Measurements from ENCODE around the gene COPG1.

COPG1 gene

DNA sequence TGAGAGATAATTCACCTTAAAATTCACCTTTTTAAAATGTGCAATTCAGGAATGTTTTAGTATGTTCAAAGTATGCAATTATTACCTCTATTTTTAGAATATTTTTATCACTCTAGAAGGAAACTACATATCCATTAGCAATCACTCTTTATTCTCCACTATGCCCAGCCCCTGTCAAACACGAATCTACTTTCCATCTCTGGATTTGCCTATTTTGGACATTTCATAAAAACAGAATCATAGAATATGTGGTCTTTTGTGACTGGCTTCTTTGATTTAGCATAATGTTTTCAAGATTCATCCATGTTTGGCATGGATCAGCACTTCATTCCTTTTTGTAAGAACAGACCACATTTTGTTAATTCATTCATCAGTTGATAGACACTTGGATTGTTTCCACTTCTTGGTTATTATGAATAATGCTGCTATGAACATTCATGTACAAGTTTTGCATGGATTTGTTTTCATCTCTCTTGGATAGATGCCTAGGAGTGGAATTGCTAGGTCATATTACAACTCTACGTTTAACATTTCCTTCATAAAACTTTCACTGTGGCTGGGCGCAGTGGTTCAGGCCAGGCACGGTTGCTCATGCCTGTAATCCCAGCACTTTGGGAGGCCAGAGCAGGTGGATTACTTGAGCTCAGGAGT, 42.0 kb downstream of the COPG1 start:
- H3K9me3 ChIP-seq (replicated peaks in 1 of 11) = no peaks in the 10 kb centered on the region
- H3K4me1 ChIP-seq = no peaks in the 10 kb centered on the region
- peaks cover 61 to 100% (median 99%) of the 10 kb centered on the region in 11 experiments for H3K36me3 ChIP-seq
- no peak overlapping the region for H3K4me3 ChIP-seq
- H4K20me1 ChIP-seq = peaks cover 0 to 32% (median 0%) of the 10 kb centered on the region in 11 experiments; a peak in 3 of 22 replicates
- no peaks in the 10 kb centered on the region for H3K27me3 ChIP-seq
- no peak overlapping the region for H3K4me2 ChIP-seq
- no peak for TF ChIP-seq Cebpa-rat (IDR thresholded peaks at IDR 0.05)
- H3K27ac ChIP-seq = no peak overlapping the region
- no peak overlapping the region for H3K9ac ChIP-seq

DNA sequence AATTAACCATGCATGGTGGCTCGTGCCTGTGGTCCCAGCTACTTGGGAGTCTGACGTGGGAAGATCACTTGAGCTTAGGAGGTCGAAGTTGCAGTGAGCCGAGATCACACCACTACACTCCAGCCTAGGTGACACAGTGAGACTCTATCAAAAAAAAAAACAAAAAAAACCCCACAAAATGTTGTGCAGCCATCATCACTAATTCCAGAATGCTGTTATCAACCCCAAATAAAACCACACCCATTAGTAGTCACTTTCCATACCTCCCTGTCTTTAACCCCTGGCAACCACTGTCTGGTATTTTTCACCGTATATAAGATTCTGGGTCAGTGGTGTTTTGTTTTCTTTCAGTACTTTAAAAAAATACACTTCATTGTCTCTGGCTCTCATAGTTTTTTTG, 45.9 kb downstream of the COPG1 start:
- H4K20me1 ChIP-seq = peaks cover 0 to 38% (median 0%) of the 10 kb centered on the region in 11 experiments; a peak in 4 of 22 replicates
- H3K27ac ChIP-seq = no peak overlapping the region
- no peak for TF ChIP-seq Cebpa-rat (IDR thresholded peaks at IDR 0.05)
- no peaks in the 10 kb centered on the region for H3K9me3 ChIP-seq (replicated peaks in 1 of 11)
- no peak overlapping the region for H3K9ac ChIP-seq
- H3K4me3 ChIP-seq = no peak overlapping the region
- H3K4me1 ChIP-seq = no peaks in the 10 kb centered on the region
- H3K36me3 ChIP-seq = peaks cover 69 to 100% (median 99%) of the 10 kb centered on the region in 11 experiments
- no peak overlapping the region for H3K4me2 ChIP-seq
- no peaks in the 10 kb centered on the region for H3K27me3 ChIP-seq

DNA sequence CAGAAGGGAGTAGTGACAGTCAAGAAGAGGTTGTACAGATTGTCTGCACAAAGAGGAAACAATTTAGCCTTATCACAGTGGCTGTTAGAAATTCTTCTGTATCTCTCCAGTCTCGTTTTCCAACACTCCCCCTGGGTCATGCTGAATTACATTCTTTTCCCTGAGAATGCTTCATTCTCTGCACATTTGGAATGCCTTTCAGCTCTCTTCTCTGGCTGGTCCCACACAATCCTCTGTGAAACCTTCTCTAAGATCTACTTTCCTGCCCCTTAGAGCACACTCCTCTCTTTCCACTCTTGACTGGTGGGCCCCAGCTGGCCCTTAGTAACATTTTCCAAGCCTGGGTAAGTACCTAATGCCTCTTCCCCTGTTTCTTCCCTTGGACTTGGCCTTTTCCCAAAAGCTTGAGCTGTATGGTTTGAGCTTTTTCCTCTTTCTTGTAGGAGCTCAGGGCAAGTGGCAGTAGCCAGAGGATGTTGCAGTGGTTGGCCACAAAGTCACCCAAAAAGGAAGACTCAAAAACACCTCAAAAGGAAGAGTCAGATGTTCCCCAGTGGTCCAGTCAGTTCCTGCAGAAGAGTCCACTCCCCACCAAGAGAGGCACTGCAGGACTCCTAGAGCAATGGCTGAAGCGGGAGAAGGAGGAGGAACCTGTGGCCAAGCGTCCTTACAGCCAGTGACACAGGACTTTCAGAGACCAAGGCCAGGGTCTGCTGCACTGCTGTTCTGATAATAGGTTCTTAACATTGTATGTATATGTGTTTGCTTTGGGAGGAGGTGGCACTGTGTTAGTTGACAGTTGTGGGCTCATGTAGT, 54.9 kb downstream of the COPG1 start:
- Histone ChIP-seq H3K27ac (no peak overlapping the region; a peak in 2 of 22 replicates), H3K9me3 (replicated peaks in 1 of 11) (no peaks in the 10 kb centered on the region), H3K27me3 (no peaks in the 10 kb centered on the region), H3K9ac (0 out of 22 replicates have a peak overlapping the region, but pooled peaks of 2 of the 11 experiments have one; percentile 0 to 7), H3K4me2 (peak overlapping the region; percentile 14 to 82 (median 44); a peak in 20 of 22 replicates), H3K4me1 (peaks cover 27 to 36% (median 31%) of the 10 kb centered on the region in 10 experiments), H3K4me3 (no peak overlapping the region), H3K36me3 (peaks cover 37 to 87% (median 81%) of the 10 kb centered on the region in 11 experiments), H4K20me1 (peaks cover 0 to 39% (median 5%) of the 10 kb centered on the region in 11 experiments; a peak in 8 of 22 replicates)
- no peak for TF ChIP-seq Cebpa-rat (IDR thresholded peaks at IDR 0.05)

DNA sequence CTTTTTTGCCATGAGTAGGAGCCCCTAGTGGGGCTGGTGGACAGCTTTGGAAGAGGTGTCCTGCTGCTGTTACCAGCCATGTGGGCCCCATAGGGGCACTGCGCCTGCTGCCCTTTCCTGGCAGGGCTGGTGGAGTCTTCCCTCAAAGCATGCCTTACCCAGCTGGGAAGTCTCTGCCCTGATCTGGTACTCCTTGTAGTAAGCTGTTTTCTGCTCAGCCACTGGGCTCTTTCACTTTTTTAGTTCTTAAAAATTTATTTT, 55.5 kb downstream of the COPG1 start:
- Histone ChIP-seq H3K9me3 (replicated peaks in 1 of 11) (no peaks in the 10 kb centered on the region), H3K4me1 (peaks cover 27 to 36% (median 31%) of the 10 kb centered on the region in 10 experiments), H3K27ac (no peak overlapping the region; a peak in 2 of 22 replicates), H3K4me2 (peak overlapping the region in 10 of 11 experiments; percentile 14 to 82 (median 46); a peak in 17 of 22 replicates), H3K9ac (0 out of 22 replicates have a peak overlapping the region, but pooled peaks of 1 of the 11 experiments have one; percentile 7), H3K36me3 (peaks cover 34 to 81% (median 76%) of the 10 kb centered on the region in 11 experiments), H3K4me3 (no peak overlapping the region), H4K20me1 (peaks cover 0 to 39% (median 5%) of the 10 kb centered on the region in 11 experiments; a peak in 8 of 22 replicates), H3K27me3 (no peaks in the 10 kb centered on the region)
- no peak for TF ChIP-seq Cebpa-rat (IDR thresholded peaks at IDR 0.05)

DNA sequence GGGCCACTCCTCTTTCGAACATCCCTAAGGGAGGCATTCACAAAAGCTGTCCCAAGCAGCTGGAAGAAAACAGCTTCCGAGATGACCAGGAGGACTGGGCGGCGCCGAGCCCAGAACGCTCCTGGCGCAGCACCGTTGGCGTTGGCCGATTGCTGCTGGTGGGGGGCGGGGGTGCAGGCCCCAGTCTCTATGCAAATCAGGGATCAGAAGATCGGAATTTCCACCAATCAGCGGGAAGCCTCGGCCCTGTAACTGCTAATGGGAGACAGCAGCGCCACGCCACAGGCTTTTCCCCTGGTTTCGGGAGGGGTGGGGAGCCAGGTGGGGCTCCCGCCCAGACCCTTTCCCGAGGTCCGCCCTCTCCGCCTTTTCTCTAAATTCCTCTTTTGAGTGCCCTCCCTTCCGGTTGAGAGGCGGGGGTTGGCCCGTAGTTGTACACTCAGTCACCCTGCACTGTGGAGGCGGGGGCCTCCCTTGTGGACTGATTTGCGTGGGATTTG, 56.2 kb downstream of the COPG1 start:
- Histone ChIP-seq H3K4me3 (peak overlapping the region in 2 of 10 experiments; percentile 16 to 26; a peak in 2 of 20 replicates), H3K36me3 (peaks cover 27 to 74% (median 68%) of the 10 kb centered on the region in 11 experiments), H3K27ac (peak overlapping the region in 7 of 11 experiments; percentile 1 to 40 (median 28); a peak in 10 of 22 replicates), H3K9ac (peak overlapping the region in 2 of 11 experiments; percentile 10 to 41; a peak in 2 of 22 replicates), H3K4me1 (peaks cover 27 to 41% (median 31%) of the 10 kb centered on the region in 10 experiments), H4K20me1 (peaks cover 0 to 39% (median 5%) of the 10 kb centered on the region in 11 experiments; a peak in 8 of 22 replicates), H3K4me2 (peak overlapping the region; percentile 39 to 82 (median 49)), H3K27me3 (no peaks in the 10 kb centered on the region), H3K9me3 (replicated peaks in 1 of 11) (no peaks in the 10 kb centered on the region)
- TF ChIP-seq Cebpa-rat (IDR thresholded peaks at IDR 0.05) = no peak

DNA sequence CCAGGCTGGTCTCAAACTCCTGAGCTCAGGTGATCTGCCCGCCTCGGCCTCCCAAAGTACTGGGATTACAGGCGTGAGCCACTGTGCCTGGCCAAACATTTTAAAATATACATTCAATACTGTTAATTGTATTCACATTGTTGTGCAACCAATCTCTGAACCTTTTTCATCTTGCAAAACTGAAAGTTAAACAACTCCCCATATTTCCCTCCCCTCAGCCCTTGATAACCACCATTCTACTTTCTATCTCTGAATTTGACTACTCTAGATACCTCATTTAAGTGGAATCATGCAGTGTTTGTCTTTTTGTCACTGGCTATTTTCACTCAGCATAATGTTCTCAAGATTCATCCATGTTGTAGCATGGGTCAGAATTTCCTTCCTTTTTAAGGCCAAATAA, 59.2 kb downstream of the COPG1 start:
- H3K9me3 ChIP-seq (replicated peaks in 1 of 11) = no peaks in the 10 kb centered on the region
- H3K36me3 ChIP-seq = peaks cover 4 to 44% (median 39%) of the 10 kb centered on the region in 11 experiments; a peak in 20 of 22 replicates
- peaks cover 2 to 48% (median 14%) of the 10 kb centered on the region in 11 experiments; a peak in 16 of 22 replicates for H4K20me1 ChIP-seq
- no peak overlapping the region for H3K9ac ChIP-seq
- H3K4me1 ChIP-seq = peaks cover 34 to 49% (median 38%) of the 10 kb centered on the region in 10 experiments
- TF ChIP-seq Cebpa-rat (IDR thresholded peaks at IDR 0.05) = no peak
- H3K27ac ChIP-seq = no peak overlapping the region
- no peaks in the 10 kb centered on the region for H3K27me3 ChIP-seq
- no peak overlapping the region for H3K4me2 ChIP-seq
- no peak overlapping the region for H3K4me3 ChIP-seq

DNA sequence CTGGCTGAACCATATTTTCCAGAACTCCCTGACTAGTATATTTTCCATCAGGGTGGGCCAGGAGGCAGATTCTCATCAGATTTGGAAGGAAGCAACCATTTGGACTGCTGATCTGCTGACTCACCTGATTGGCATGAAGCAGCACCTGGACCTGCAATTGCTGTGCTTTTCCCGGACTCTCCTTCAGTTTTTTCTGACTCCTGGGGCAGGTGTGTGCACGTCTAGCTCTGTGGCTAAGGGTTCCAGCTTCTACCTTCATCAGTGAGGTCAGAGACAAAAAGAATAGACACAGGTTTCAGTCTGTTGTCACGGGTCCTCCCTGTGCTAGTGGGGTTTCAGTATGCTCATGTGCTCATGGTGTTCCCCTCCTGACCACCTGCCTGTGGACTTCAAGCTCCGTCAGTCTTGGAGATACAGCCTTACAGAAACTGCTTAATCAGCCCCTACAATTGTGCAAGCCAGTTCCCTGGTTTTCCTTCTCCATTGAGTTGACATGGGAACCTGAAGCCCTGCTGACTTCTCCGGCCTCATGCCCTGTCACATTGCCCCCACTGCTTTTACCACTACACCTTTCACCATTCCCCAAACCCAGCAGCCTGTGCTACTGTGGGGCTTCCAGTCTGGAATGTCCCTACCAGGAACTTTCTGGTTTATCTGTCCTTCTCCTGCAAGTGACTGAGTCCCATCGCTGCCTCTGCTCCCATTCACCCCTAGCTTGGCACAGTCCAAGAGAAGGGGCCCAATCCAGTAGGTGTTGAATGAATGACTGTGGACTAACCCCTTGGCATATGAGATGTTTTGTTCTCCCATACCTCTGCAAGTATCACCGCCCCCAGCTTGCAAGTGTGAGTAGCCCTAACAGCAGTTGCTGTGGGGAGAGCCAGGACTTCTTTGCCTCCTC, 61.0 kb downstream of the COPG1 start:
- H4K20me1 ChIP-seq = peaks cover 9 to 51% (median 24%) of the 10 kb centered on the region in 11 experiments; a peak in 17 of 22 replicates
- no peaks in the 10 kb centered on the region for H3K27me3 ChIP-seq
- no peak overlapping the region for H3K27ac ChIP-seq
- no peak overlapping the region for H3K4me3 ChIP-seq
- H3K4me1 ChIP-seq = peaks cover 28 to 42% (median 33%) of the 10 kb centered on the region in 10 experiments
- H3K9me3 ChIP-seq (replicated peaks in 1 of 11) = no peaks in the 10 kb centered on the region
- peaks cover 0 to 27% (median 21%) of the 10 kb centered on the region in 11 experiments; a peak in 17 of 22 replicates for H3K36me3 ChIP-seq
- H3K9ac ChIP-seq = no peak overlapping the region
- no peak for TF ChIP-seq Cebpa-rat (IDR thresholded peaks at IDR 0.05)
- H3K4me2 ChIP-seq = peak overlapping the region in 1 of 11 experiments; percentile 41; a peak in 3 of 22 replicates

Data from BLaER1 treated with 17β-estradiol and CSF1 and Interleukin-3, amounts not matched to agents 10 nM and 100 nM (cell line).